GM11168 (cell line): Measurements from ENCODE around the gene TMA7B.

Source experiments
- in situ Hi-C: fragments of 300-500 bp; cut with MboI; formaldehyde crosslinking; loops from one replicate; pipeline ENCODE4 v1.12.0; 2022; ENCODE audit warnings: low sequenced_read_pairs; ENCODE audit not compliant: unreplicated experiment

The TMA7B gene

GRCh38 chr22:39959640-39960447 lies at the start of gene TMA7B:
TSS of gene TMA7B (plus strand) at chr22:39960397. CDS start at chr22:39964375, 3,978 bp downstream.
- in situ Hi-C loops = no loop called here

GRCh38 chr22:39910876-39911613 lies 49.2 kb upstream of the TMA7B start:
- in situ Hi-C loops = no loop called here

- in situ Hi-C loops = no loop called here
Observed at GRCh38 chr22:39913321-39913720, 46.9 kb upstream of the TMA7B start.

DNA sequence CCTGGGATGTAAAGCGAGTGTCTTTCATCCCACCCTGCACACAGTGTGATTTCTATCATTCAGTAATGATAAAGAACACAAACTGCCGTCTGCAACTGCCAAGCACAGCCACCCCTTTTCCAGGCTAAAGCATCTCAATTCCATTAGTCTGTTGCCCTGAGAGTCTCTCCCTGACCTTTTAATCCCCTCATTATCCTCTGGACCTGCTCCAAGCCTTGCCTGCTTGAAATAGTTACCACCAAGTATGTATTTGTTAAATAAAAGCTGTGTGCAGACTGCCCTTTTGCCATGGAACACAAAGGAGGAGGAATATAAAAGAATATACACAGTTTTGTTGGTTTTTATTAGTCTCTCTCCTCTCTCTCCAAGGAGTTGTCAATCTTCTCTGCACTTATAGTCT lies 46.3 kb upstream of the TMA7B start:
- in situ Hi-C loops = no loop called here

DNA sequence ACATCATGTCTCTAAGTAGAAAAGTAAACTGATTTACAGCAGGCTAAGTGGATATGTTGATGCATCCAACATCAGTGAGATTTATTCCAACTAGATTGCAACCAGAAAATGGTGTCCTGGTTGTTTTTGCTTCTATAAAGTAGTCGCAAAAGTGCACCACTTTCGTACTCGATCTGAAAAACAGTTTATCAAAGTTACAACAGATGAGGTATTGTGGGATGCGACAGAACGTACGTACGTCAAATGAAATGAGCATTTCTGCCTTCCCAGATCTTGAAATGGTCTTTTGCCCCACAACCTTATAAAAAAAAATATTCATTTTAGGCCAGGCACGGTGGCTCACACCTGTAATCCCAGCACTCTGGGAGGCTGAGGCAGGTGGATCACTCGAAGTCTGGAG lies 45.6 kb upstream of the TMA7B start:
- in situ Hi-C loops = no loop called here

- in situ Hi-C loops = no loop called here
Observed at GRCh38 chr22:39915295-39915726, 44.9 kb upstream of the TMA7B start.

- in situ Hi-C loops = no loop called here
Observed at GRCh38 chr22:39916496-39916895, 43.7 kb upstream of the TMA7B start.

- in situ Hi-C loops = no loop called here
Observed at GRCh38 chr22:39917197-39917643, 43.0 kb upstream of the TMA7B start.

DNA sequence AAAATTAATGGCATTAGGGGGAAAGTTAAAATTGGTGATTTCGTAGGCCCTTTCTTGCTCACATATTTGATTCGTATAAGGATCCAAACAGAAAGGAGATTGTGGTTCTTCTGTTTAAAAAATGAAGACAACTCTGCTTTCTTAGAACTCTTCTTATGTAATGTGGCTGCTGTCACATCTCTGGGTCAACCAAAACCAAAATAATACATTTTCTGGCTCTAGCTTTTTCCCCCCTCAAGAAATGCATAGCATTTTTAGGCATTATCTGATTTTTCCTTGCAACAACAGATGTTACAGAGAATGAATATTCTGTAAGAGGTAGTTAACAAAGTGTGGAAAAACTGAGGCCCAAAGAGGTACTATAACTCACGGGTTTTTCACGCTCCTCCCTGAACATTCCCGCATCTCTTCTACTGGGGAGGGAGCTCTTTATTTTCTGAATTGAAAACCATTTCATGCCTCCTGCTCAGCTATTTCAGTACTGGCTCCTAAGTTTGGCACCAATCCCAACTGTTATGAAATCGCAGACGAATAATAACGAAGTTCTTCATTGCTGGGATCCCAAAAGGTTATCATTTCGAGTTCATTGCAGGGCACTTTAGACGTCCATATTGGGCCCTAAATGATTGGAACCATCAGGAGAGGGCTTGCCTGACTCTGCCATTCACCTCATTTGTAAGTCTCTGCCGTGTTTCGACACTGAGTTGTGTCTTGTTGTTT lies 42.3 kb upstream of the TMA7B start:
- in situ Hi-C loops = no loop called here

- in situ Hi-C loops = loop anchor here (10.0 kb wide), 1 partner anchor 95 kb away; no protein-coding TSS in a partner anchor
Observed at GRCh38 chr22:39920134-39920743, 40.0 kb upstream of the TMA7B start.

- in situ Hi-C loops = loop anchor here (10.0 kb wide), 1 partner anchor 91 kb away; no protein-coding TSS in a partner anchor
Observed at GRCh38 chr22:39923696-39924095, 36.5 kb upstream of the TMA7B start.

- in situ Hi-C loops = loop anchor here (10.0 kb wide), 1 partner anchor 91 kb away; no protein-coding TSS in a partner anchor
Observed at GRCh38 chr22:39924286-39924685, 35.9 kb upstream of the TMA7B start.

- in situ Hi-C loops = loop anchor here (10.0 kb wide), 1 partner anchor 90 kb away; no protein-coding TSS in a partner anchor
Observed at GRCh38 chr22:39925273-39925672, 34.9 kb upstream of the TMA7B start.

GRCh38 chr22:39925909-39926679 lies 34.1 kb upstream of the TMA7B start:
- in situ Hi-C loops = loop anchor here (10.0 kb wide), 1 partner anchor 89 kb away; no protein-coding TSS in a partner anchor

DNA sequence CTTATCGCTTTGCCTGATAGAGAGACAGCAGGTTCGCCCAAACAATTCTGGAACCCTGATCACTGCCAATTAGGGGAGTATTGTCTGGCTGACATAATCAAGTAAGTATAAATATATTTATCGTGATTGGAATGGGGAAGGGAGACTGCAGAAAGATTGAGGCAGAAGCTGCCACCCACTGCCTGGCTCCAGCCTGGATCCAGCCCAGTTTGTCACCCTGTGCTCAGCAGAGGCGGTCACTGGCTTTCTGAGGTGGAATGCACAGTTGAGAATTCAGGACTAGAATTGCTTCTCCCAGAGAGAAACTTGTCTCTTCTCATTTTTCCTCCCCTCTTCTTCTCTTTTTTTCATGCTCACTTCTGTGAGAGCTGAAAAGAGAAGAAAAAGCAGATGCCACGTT lies 33.4 kb upstream of the TMA7B start:
- in situ Hi-C loops = loop anchor here (10.0 kb wide), 1 partner anchor 88 kb away; no protein-coding TSS in a partner anchor

DNA sequence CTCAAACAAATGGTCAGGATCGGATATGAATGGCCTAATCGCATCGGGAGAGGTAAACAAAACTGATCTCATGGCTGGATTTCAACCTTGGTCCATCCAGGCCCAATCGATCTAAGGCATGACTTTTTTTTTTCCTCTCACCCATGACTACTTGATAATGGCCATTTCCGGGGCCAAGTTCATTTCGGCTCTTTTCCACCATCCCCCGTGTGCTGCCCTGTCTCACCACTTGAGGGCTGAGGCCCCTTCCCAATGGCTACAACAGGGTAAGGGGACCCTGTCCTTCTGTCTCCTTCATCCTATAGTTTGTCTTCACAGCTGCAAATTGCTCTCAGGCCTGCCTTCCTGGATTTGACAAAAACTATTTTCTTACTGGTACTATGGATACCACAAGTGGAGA lies 32.7 kb upstream of the TMA7B start:
- in situ Hi-C loops = loop anchor here (10.0 kb wide), 1 partner anchor 87 kb away; no protein-coding TSS in a partner anchor

DNA sequence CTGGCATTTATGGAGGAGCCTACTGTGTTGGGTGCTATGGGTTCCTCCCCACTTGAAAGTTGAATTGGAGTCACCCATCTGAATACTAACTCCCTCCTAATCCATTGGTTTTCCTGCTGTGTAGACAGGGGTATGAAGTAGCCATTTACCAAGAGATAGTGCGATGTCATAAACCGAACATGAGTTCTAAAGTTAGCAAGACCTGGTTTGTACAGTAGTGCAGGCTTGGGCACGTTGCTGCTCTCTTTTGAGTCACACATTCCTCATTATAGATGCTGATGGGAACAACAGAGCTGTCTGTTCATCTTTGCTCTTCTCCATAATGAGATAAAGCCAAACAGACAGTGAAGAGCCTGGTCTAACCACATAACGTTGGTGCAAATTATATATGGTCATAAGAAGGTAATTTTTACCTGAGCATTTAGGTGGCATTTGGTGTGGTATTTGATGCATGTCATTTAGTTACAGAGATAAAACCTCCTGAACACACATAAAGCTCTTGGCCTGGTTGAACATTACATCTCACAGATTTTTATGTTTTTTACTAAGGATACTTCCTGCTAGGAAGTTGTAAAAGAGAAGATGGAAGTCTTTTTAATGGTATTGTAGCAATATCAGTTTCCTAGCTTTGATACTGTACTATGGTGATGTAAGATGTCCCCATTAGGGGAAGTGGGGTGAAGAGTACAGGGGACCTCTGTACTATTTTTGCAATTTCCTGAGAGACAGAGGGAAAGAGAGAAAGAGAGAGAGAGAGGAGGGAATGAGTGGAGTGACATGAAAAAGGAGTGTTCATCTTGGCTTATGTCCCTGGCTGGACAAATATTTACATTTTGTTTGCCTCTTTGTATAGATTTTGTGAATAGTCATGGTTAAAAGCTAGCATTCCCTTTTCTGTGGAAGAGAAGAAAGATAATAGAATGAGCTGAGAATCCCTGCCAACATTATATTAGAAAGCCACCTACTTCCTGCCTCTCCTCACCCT lies 31.4 kb upstream of the TMA7B start:
- in situ Hi-C loops = loop anchor here (10.0 kb wide), 1 partner anchor 86 kb away; no protein-coding TSS in a partner anchor

GRCh38 chr22:39931251-39931650 lies 28.9 kb upstream of the TMA7B start:
- in situ Hi-C loops = no loop called here
